T-cell (primary cell): Measurements from ENCODE around the gene MAP2. TPM values are rescaled to one million over a fixed set of nuclear protein-coding genes. Genes with fewer than 3 reads are reported as not detected.

Source experiments
- ATAC-seq, 4 experiments: fragments of 200-7000 bp in 3 of 4; fragments of 150-1000 bp in 1 of 4; cut with Tn5 transposase; replicated peaks in 1 of 4; 1 replicate in 3 of 4; 2 replicates in 1 of 4; pipeline ENCODE4 v1.10.0; 2021; ENCODE audit warnings: moderate library complexity in 3 of 4, mild to moderate bottlenecking in 2 of 4, moderate number of reproducible peaks in 1 of 4
- CTCF ChIA-PET, 2 donors: fragments of 300-600 bp; sonication (Branson Sonifier 250); formaldehyde crosslinking; loops; one replicate each; lab custom pipeline; 2022; ENCODE audit warnings: antibody characterized with exemption in 2 of 2; lab: Charles Lee
- POLR2A ChIA-PET, 2 donors: fragments of 300-600 bp; sonication (Branson Sonifier 250); formaldehyde crosslinking; loops; one replicate each; lab custom pipeline; 2022; ENCODE audit warnings: antibody characterized with exemption in 2 of 2; lab: Charles Lee
- DNase-seq, 35 experiments: peaks; one replicate each; pipeline versions ENCODE4 v3.0.0 to v3.0.0-alpha.2; 2013 to 2023
- H3K27ac ChIP-seq: one replicate; pipeline ENCODE4 v1.5.1; 2013; ENCODE audit warnings: low read length
- H3K27me3 ChIP-seq, 2 experiments: replicated peaks in 1 of 2; 1 replicate in 1 of 2; 2 replicates in 1 of 2; pipeline versions ENCODE4 v1.6.1 to v1.7.0; 2013; ENCODE audit warnings: low read length in 1 of 2, mixed read lengths in 1 of 2; ENCODE audit not compliant: control insufficient read depth in 2 of 2, insufficient read depth in 2 of 2; ENCODE audit errors: extremely low read depth in 1 of 2
- H3K36me3 ChIP-seq, 2 donors: 1 replicate in 1 of 2; 2 replicates in 1 of 2; pipeline versions ENCODE4 v1.6.1 to v1.7.0; 2013; ENCODE audit warnings: low read length in 1 of 2; ENCODE audit not compliant: control insufficient read depth in 2 of 2, insufficient read depth in 1 of 2; ENCODE audit errors: extremely low read depth in 1 of 2
- H3K4me1 ChIP-seq, 2 experiments: 1 replicate in 1 of 2; 2 replicates in 1 of 2; pipeline versions ENCODE4 v1.6.1 to v1.7.0; 2013; ENCODE audit warnings: low read length in 2 of 2, mixed read lengths in 1 of 2; ENCODE audit not compliant: insufficient read depth in 2 of 2, control insufficient read depth in 1 of 2; ENCODE audit errors: extremely low read depth in 1 of 2
- H3K4me3 ChIP-seq, 2 donors: 1 replicate in 1 of 2; 2 replicates in 1 of 2; pipeline versions ENCODE4 v1.5.1 to v1.7.0; 2013; ENCODE audit warnings: mild to moderate bottlenecking in 2 of 2, low read length in 1 of 2, moderate library complexity in 1 of 2; ENCODE audit not compliant: control insufficient read depth in 1 of 2; ENCODE audit errors: extremely low read depth in 1 of 2
- H3K9me3 ChIP-seq: 2 replicates; pipeline ENCODE4 v1.7.0; 2013
- H3K27ac Mint-ChIP-seq, 2 donors: one replicate each; pipeline ENCODE4 v1.8.0; 2020 to 2021; ENCODE audit warnings: mild to moderate bottlenecking in 2 of 2, mixed read lengths in 2 of 2
- H3K27me3 Mint-ChIP-seq, 2 donors: one replicate each; pipeline ENCODE4 v1.8.0; 2021 to 2022; ENCODE audit warnings: mixed read lengths in 2 of 2
- H3K36me3 Mint-ChIP-seq: one replicate; pipeline ENCODE4 v1.8.0; 2021; ENCODE audit warnings: mixed read lengths
- H3K4me1 Mint-ChIP-seq, 3 donors: one replicate each; pipeline ENCODE4 v1.8.0; 2020 to 2022; ENCODE audit warnings: mixed read lengths in 3 of 3, mild to moderate bottlenecking in 1 of 3
- H3K4me3 Mint-ChIP-seq, 3 donors: one replicate each; pipeline ENCODE4 v1.8.0; 2020 to 2022; ENCODE audit warnings: mild to moderate bottlenecking in 3 of 3, mixed read lengths in 3 of 3, moderate library complexity in 3 of 3
- H3K9me3 Mint-ChIP-seq, 3 donors: one replicate each; pipeline ENCODE4 v1.8.0; 2020 to 2022; ENCODE audit warnings: mixed read lengths in 3 of 3
- WGBS: methylation state at CpG from one replicate; pipeline ENCODE4 v1.1.5; 2013; ENCODE audit warnings: missing lambda C conversion rate; ENCODE audit not compliant: insufficient coverage; 5-methylcytosine and 5-hydroxymethylcytosine counted together
- total RNA-seq, 35 experiments: library from RNA in 6 of 35; stranded (reverse) in 6 of 35; fragments of 120-200 nt in 1 of 35; gene quantifications; one replicate each; pipeline versions ENCODE4 v1.2.1 to v1.2.4 and lab custom pipeline; 2013 to 2026

Gene MAP2
- total RNA-seq, 5 donors from 2014 or later (not counting 1 experiment from before 2014, with no cell fraction given): 0.35 to 0.86 (median 0.46) TPM

GRCh38 chr2:209727077-209727476, 303.2 kb downstream of the MAP2 start:
- ChIA-PET CTCF (no interaction called here), POLR2A (no interaction called here)
- Mint-ChIP-seq H3K4me1 (no peaks in the 10 kb centered on the region), H3K36me3 (no peaks in the 10 kb centered on the region), H3K4me3 (no peak overlapping the region), H3K27me3 (peaks cover 0 to 2% of the 10 kb centered on the region in 2 donors), H3K9me3 (peaks cover 0 to 5% (median 0%) of the 10 kb centered on the region in 3 donors), H3K27ac (no peak overlapping the region)
- no peak overlapping the region for H3K27ac ChIP-seq
- H3K36me3 ChIP-seq: no peaks in the 10 kb centered on the region
- 71% methylated on average over 1 of the region's 2 CpGs for WGBS
- ATAC-seq: no peak
- H3K4me3 ChIP-seq: no peak overlapping the region
- no peaks in the 10 kb centered on the region for H3K4me1 ChIP-seq
- no peaks in the 10 kb centered on the region for H3K27me3 ChIP-seq
- no peak for DNase-seq
- H3K9me3 ChIP-seq: no peaks in the 10 kb centered on the region

GRCh38 chr2:209734805-209735204, 311.0 kb downstream of the MAP2 start:
- POLR2A ChIA-PET: no interaction called here
- DNase-seq (no peak), ATAC-seq (no peak)
- Mint-ChIP-seq H3K9me3 (no peaks in the 10 kb centered on the region), H3K27me3 (no peaks in the 10 kb centered on the region), H3K4me3 (no peak overlapping the region), H3K4me1 (no peaks in the 10 kb centered on the region), H3K36me3 (no peaks in the 10 kb centered on the region), H3K27ac (no peak overlapping the region)
- Histone ChIP-seq H3K36me3 (no peaks in the 10 kb centered on the region), H3K27ac (no peak overlapping the region), H3K4me3 (no peak overlapping the region), H3K4me1 (no peaks in the 10 kb centered on the region), H3K27me3 (peaks cover 0 to 3% of the 10 kb centered on the region in 2 experiments), H3K9me3 (no peaks in the 10 kb centered on the region)
- 40% methylated on average over 1 of the region's 3 CpGs for WGBS
- CTCF ChIA-PET: no interaction called here

GRCh38 chr2:209741953-209742352, 318.1 kb downstream of the MAP2 start:
- no peaks in the 10 kb centered on the region for H3K36me3 ChIP-seq
- Mint-ChIP-seq H3K27me3 (no peaks in the 10 kb centered on the region), H3K4me3 (no peak overlapping the region), H3K36me3 (no peaks in the 10 kb centered on the region), H3K27ac (no peak overlapping the region), H3K9me3 (peaks cover 0 to 5% (median 5%) of the 10 kb centered on the region in 3 donors), H3K4me1 (no peaks in the 10 kb centered on the region)
- no peak overlapping the region for H3K27ac ChIP-seq
- DNase-seq: no peak
- H3K9me3 ChIP-seq: no peaks in the 10 kb centered on the region
- no peak overlapping the region for H3K4me3 ChIP-seq
- ChIA-PET POLR2A (no interaction called here), CTCF (no interaction called here)
- ATAC-seq: no peak
- H3K4me1 ChIP-seq: no peaks in the 10 kb centered on the region
- H3K27me3 ChIP-seq: no peaks in the 10 kb centered on the region
- no CpG with 5 or more reads among the region's 1 CpG for WGBS

GRCh38 chr2:209753020-209753419, 329.2 kb downstream of the MAP2 start:
- Mint-ChIP-seq H3K4me1 (no peaks in the 10 kb centered on the region), H3K27ac (no peak overlapping the region), H3K4me3 (no peak overlapping the region), H3K27me3 (peaks cover 4 to 17% of the 10 kb centered on the region in 2 donors), H3K9me3 (peaks cover 0 to 6% (median 4%) of the 10 kb centered on the region in 3 donors), H3K36me3 (no peaks in the 10 kb centered on the region)
- Histone ChIP-seq H3K27me3 (peaks cover 0 to 8% of the 10 kb centered on the region in 2 experiments), H3K4me1 (no peaks in the 10 kb centered on the region), H3K36me3 (no peaks in the 10 kb centered on the region), H3K4me3 (no peak overlapping the region), H3K27ac (no peak overlapping the region), H3K9me3 (no peaks in the 10 kb centered on the region)
- ATAC-seq (no peak), DNase-seq (no peak)
- CTCF ChIA-PET: no interaction called here
- WGBS: no CpG with 5 or more reads among the region's 3 CpGs
- POLR2A ChIA-PET: no interaction called here

- POLR2A ChIA-PET: no interaction called here
- peaks cover 0 to 13% (median 4%) of the 10 kb centered on the region in 3 donors for H3K9me3 Mint-ChIP-seq
- ATAC-seq: no peak
These were observed 333.3 kb downstream of the MAP2 start for GRCh38 chr2:209757163-209757562.

GRCh38 chr2:209761566-209761965, 337.7 kb downstream of the MAP2 start:
- DNase-seq (no peak), ATAC-seq (no peak)
- CTCF ChIA-PET: no interaction called here
- H3K4me3 ChIP-seq: no peak overlapping the region
- no peaks in the 10 kb centered on the region for H3K9me3 ChIP-seq
- Mint-ChIP-seq H3K27ac (no peak overlapping the region), H3K9me3 (peaks cover 0 to 13% (median 4%) of the 10 kb centered on the region in 3 donors), H3K27me3 (peaks cover 5 to 11% of the 10 kb centered on the region in 2 donors), H3K36me3 (no peaks in the 10 kb centered on the region), H3K4me1 (no peaks in the 10 kb centered on the region), H3K4me3 (no peak overlapping the region)
- no peak overlapping the region for H3K27ac ChIP-seq
- POLR2A ChIA-PET: no interaction called here
- H3K36me3 ChIP-seq: no peaks in the 10 kb centered on the region
- WGBS: no CpG with 5 or more reads among the region's 2 CpGs
- no peaks in the 10 kb centered on the region for H3K27me3 ChIP-seq
- H3K4me1 ChIP-seq: no peaks in the 10 kb centered on the region

More at GRCh38 chr2:209757163-209757562, 333.3 kb downstream of the MAP2 start:
- H3K4me1 ChIP-seq: no peaks in the 10 kb centered on the region
- Mint-ChIP-seq H3K27ac (no peak overlapping the region), H3K36me3 (no peaks in the 10 kb centered on the region), H3K4me1 (no peaks in the 10 kb centered on the region), H3K27me3 (peaks cover 5 to 17% of the 10 kb centered on the region in 2 donors), H3K4me3 (no peak overlapping the region)
- H3K9me3 ChIP-seq: no peaks in the 10 kb centered on the region
- peaks cover 0 to 8% of the 10 kb centered on the region in 2 experiments for H3K27me3 ChIP-seq
- no peak overlapping the region for H3K4me3 ChIP-seq
- no peak overlapping the region for H3K27ac ChIP-seq
- no peak for DNase-seq
- CTCF ChIA-PET: interaction anchor here in 1 of 2 donors (0.6 kb wide), 1 partner anchor 26 kb away, joined by 3 read pairs; no protein-coding TSS in a partner anchor
- no peaks in the 10 kb centered on the region for H3K36me3 ChIP-seq

GRCh38 chr2:209762563-209762962, 338.7 kb downstream of the MAP2 start:
- H3K36me3 Mint-ChIP-seq: no peaks in the 10 kb centered on the region
- H3K4me3 ChIP-seq: no peak overlapping the region
- no peaks in the 10 kb centered on the region for H3K4me1 Mint-ChIP-seq
- H3K9me3 Mint-ChIP-seq: peaks cover 0 to 12% (median 4%) of the 10 kb centered on the region in 3 donors
- no peaks in the 10 kb centered on the region for H3K27me3 ChIP-seq
- no peak for ATAC-seq
- ChIA-PET CTCF (no interaction called here), POLR2A (no interaction called here)
- H3K27ac Mint-ChIP-seq: no peak overlapping the region
- no peaks in the 10 kb centered on the region for H3K9me3 ChIP-seq
- no peak overlapping the region for H3K27ac ChIP-seq
- no peaks in the 10 kb centered on the region for H3K4me1 ChIP-seq
- H3K4me3 Mint-ChIP-seq: no peak overlapping the region
- H3K27me3 Mint-ChIP-seq: peaks cover 5% of the 10 kb centered on the region in 2 donors
- H3K36me3 ChIP-seq: no peaks in the 10 kb centered on the region
- DNase-seq: no peak
